PC-3 (cell line): Measurements from ENCODE around the gene RTL10. TPM values are rescaled to one million over a fixed set of nuclear protein-coding genes. Genes with fewer than 3 reads are reported as not detected.

Experiments used
- ATAC-seq: fragments of 200-7000 bp; cut with Tn5 transposase; 2 replicates; pipeline ENCODE4 v1.9.1; 2020; ENCODE audit warnings: mild to moderate bottlenecking, moderate library complexity
- BruUV-seq: library from RNA; stranded (reverse); fragments of 400-500 nt; replicated peaks from 2 replicates; lab custom pipeline; 2021; lab: Mats Ljungman, UMichigan
- CTCF ChIA-PET: fragments of 300-600 bp; sonication (Branson Sonifier 250); formaldehyde crosslinking; loops from one replicate; lab custom pipeline; 2022; ENCODE audit warnings: antibody characterized with exemption; lab: Charles Lee
- POLR2A ChIA-PET: fragments of 300-600 bp; sonication (Branson Sonifier 250); formaldehyde crosslinking; loops from one replicate; lab custom pipeline; 2022; ENCODE audit warnings: antibody characterized with exemption; ENCODE audit not compliant: unreplicated experiment; lab: Charles Lee
- DNase-seq: peaks from one replicate; pipeline ENCODE4 v3.0.0-alpha.2; 2015
- H2AFZ ChIP-seq: fragments of 300-600 bp; sonication (generic); 2 replicates; pipeline ENCODE4 v1.6.0; 2016; ENCODE audit warnings: antibody characterized with exemption, low read length
- H3F3A ChIP-seq: fragments of 300-600 bp; sonication (generic); one replicate; pipeline ENCODE4 v1.6.0; 2017; ENCODE audit warnings: antibody characterized with exemption, low read length, control low read depth, mild to moderate bottlenecking; ENCODE audit not compliant: unreplicated experiment
- H3K27ac ChIP-seq: fragments of 300-600 bp; sonication (generic); 2 replicates; pipeline ENCODE4 v1.5.1; 2016; ENCODE audit warnings: mild to moderate bottlenecking, low read length
- H3K27me3 ChIP-seq: fragments of 300-600 bp; sonication (generic); 2 replicates; pipeline ENCODE4 v1.6.1; 2016; ENCODE audit warnings: low read length, mixed read lengths
- H3K36me3 ChIP-seq: fragments of 300-600 bp; sonication (generic); 2 replicates; pipeline ENCODE4 v1.6.1; 2016; ENCODE audit warnings: low read depth, mixed run types, low read length, mixed read lengths
- H3K4me1 ChIP-seq: fragments of 300-600 bp; sonication (generic); 2 replicates; pipeline ENCODE4 v1.5.1; 2016; ENCODE audit warnings: low read length; ENCODE audit not compliant: insufficient read depth
- H3K4me2 ChIP-seq: fragments of 300-600 bp; sonication (generic); 2 replicates; pipeline ENCODE4 v1.6.0; 2016; ENCODE audit warnings: low read length
- H3K4me3 ChIP-seq: fragments of 300-600 bp; sonication (generic); 2 replicates; pipeline ENCODE4 v1.5.1; 2016; ENCODE audit warnings: mild to moderate bottlenecking, low read length, mixed read lengths
- H3K79me2 ChIP-seq: fragments of 300-600 bp; sonication (generic); 2 replicates; pipeline ENCODE4 v1.6.1; 2017; ENCODE audit warnings: low read length, mixed read lengths
- H3K9ac ChIP-seq: fragments of 300-600 bp; sonication (generic); 2 replicates; pipeline ENCODE4 v1.6.0; 2016; ENCODE audit warnings: mild to moderate bottlenecking, low read length
- H3K9me2 ChIP-seq: fragments of 300-600 bp; sonication (generic); replicated peaks from 2 replicates; pipeline ENCODE4 v1.6.1; 2016; ENCODE audit warnings: mixed run types, low read length, mixed read lengths
- H3K9me3 ChIP-seq: fragments of 300-600 bp; sonication (generic); 2 replicates; pipeline ENCODE4 v1.6.1; 2016; ENCODE audit warnings: low read length, mixed read lengths
- H4K20me1 ChIP-seq: fragments of 300-600 bp; sonication (generic); 2 replicates; pipeline ENCODE4 v1.6.1; 2016; ENCODE audit warnings: low read length, mixed read lengths
- CTCF ChIP-seq: fragments of 300-600 bp; sonication (generic); conservative IDR thresholded peaks from 2 replicates; pipeline ENCODE4 v1.5.1; 2017; ENCODE audit warnings: antibody characterized with exemption, low read depth, mild to moderate bottlenecking, low read length
- EZH2 ChIP-seq: fragments of 300-600 bp; sonication (generic); IDR thresholded peaks from one replicate; pipeline ENCODE4 v1.6.1; 2017; ENCODE audit warnings: antibody characterized with exemption, mild to moderate bottlenecking, low read length; ENCODE audit not compliant: unreplicated experiment
- EZH2phosphoT487 ChIP-seq: fragments of 300-600 bp; sonication (generic); IDR thresholded peaks from 2 replicates; pipeline ENCODE4 v1.6.1; 2018; ENCODE audit warnings: mild to moderate bottlenecking, antibody characterized with exemption, low read length, borderline replicate concordance
- intact Hi-C: fragments of 100-400 bp; cut with micrococcal nuclease; formaldehyde crosslinking; loops from 2 replicates; pipeline ENCODE4 v1.9.0; 2023
- total RNA-seq: library from RNA; depleted of rRNA; stranded (reverse); fragments of >200 nt; gene quantifications from 2 replicates; pipeline ENCODE4 v1.2.3, GENCODE V29; 2014

Gene RTL10
- total RNA-seq, 1 experiment from 2014 or later: 7.8 TPM

DNA sequence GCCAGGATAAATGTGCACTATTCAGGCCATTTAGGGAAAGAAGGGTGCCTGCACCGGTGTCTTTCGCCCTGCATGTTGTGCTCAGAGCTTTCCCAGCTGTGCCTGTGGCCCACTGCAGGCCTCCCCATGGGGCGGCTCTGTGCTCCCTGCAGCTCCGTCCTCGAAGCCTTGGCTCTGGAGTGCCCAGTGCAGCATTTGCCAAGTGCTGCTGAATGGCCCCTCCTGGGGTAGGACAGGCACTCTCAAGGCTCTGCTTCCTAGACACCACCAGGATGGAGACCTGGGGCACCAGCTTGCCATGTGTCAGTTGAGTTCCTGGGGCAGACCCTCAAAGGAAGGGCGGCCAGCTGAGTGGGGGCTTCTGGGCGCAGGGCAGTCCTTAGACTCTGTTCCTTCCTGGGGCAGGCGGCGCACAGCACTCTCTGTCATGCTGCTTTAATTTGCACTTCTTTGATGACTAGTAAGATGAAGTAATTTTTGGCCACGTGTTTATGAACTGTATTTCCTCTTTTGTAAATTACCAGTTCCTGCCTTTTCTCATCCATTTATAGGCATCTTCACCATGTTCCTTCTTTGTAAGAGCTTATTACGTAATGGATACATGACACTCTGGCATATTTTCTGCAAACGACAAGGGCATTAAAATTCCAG is 32.1 kb upstream of the RTL10 start:
- ATAC-seq: no peak
- H3K4me3 ChIP-seq: no peak overlapping the region
- DNase-seq: no peak
- no peak for TF ChIP-seq EZH2
- TF ChIP-seq EZH2phosphoT487: no peak
- no peak for TF ChIP-seq CTCF
- ChIA-PET CTCF (no interaction called here), POLR2A (no interaction called here)
- no peaks in the 10 kb centered on the region for H3F3A ChIP-seq
- H3K4me2 ChIP-seq: no peak overlapping the region
- no peak overlapping the region for H2AFZ ChIP-seq
- BruUV-seq: no TSS peak
- no peaks in the 10 kb centered on the region for H3K79me2 ChIP-seq
- H4K20me1 ChIP-seq: no peaks in the 10 kb centered on the region
- intact Hi-C loops: no loop called here
- no peaks in the 10 kb centered on the region for H3K27me3 ChIP-seq
- H3K9me3 ChIP-seq: no peaks in the 10 kb centered on the region
- H3K9ac ChIP-seq: no peak overlapping the region
- H3K4me1 ChIP-seq: peaks cover 21% of the 10 kb centered on the region
- no peaks in the 10 kb centered on the region for H3K36me3 ChIP-seq
- H3K9me2 ChIP-seq: no peaks in the 10 kb centered on the region
- H3K27ac ChIP-seq: no peak overlapping the region

GRCh38 chr22:19885841-19886592 is 31.3 kb upstream of the RTL10 start:
- ChIA-PET CTCF (no interaction called here), POLR2A (no interaction called here)
- H3K4me3 ChIP-seq: no peak overlapping the region
- TF ChIP-seq CTCF: no peak
- TF ChIP-seq EZH2phosphoT487: no peak
- ATAC-seq (no peak), DNase-seq (no peak)
- H3K9ac ChIP-seq: no peak overlapping the region
- H3K36me3 ChIP-seq: no peaks in the 10 kb centered on the region
- H3K79me2 ChIP-seq: no peaks in the 10 kb centered on the region
- H3K9me2 ChIP-seq: no peaks in the 10 kb centered on the region
- no peaks in the 10 kb centered on the region for H3F3A ChIP-seq
- no peaks in the 10 kb centered on the region for H3K9me3 ChIP-seq
- H3K27me3 ChIP-seq: no peaks in the 10 kb centered on the region
- intact Hi-C loops: no loop called here
- no peaks in the 10 kb centered on the region for H4K20me1 ChIP-seq
- no peak overlapping the region for H2AFZ ChIP-seq
- H3K4me2 ChIP-seq: no peak overlapping the region
- BruUV-seq: no TSS peak
- H3K27ac ChIP-seq: no peak overlapping the region
- peaks cover 20% of the 10 kb centered on the region for H3K4me1 ChIP-seq
